Mesenchymal stem cell (in vitro differentiated cells and primary cell): ENCODE data around the gene ZCWPW1.

Experiments used
- DNase-seq: peaks from one replicate; pipeline ENCODE4 v3.0.0-alpha.2; 2013
- H2AFZ ChIP-seq: one replicate; pipeline ENCODE4 v1.6.1; 2013; ENCODE audit warnings: low read depth, mild to moderate bottlenecking, control low read depth, inconsistent platforms, low read length, moderate library complexity
- H2AK5ac ChIP-seq: 2 replicates; pipeline ENCODE4 v1.6.1; 2013; ENCODE audit warnings: low read length, moderate library complexity, mild to moderate bottlenecking, inconsistent platforms; ENCODE audit not compliant: severe bottlenecking
- H2BK120ac ChIP-seq: one replicate; pipeline ENCODE4 v1.6.1; 2013; ENCODE audit warnings: low read depth, mild to moderate bottlenecking, inconsistent platforms, low read length, moderate library complexity
- H2BK12ac ChIP-seq, 2 experiments: one replicate each; pipeline ENCODE4 v1.6.1; 2013; ENCODE audit warnings: inconsistent platforms in 2 of 2, low read length in 2 of 2, mild to moderate bottlenecking in 2 of 2, moderate library complexity in 2 of 2, control low read depth in 1 of 2
- H2BK15ac ChIP-seq: one replicate; pipeline ENCODE4 v1.6.1; 2013; ENCODE audit warnings: mild to moderate bottlenecking, low read depth, inconsistent platforms; ENCODE audit not compliant: poor library complexity, severe bottlenecking
- H2BK5ac ChIP-seq: 2 replicates; pipeline ENCODE4 v1.6.1; 2013; ENCODE audit warnings: low read depth, mild to moderate bottlenecking, low read length, control low read depth, inconsistent platforms; ENCODE audit not compliant: poor library complexity, severe bottlenecking
- H3K14ac ChIP-seq, 2 experiments: one replicate each; pipeline ENCODE4 v1.6.1; 2013; ENCODE audit warnings: inconsistent platforms in 2 of 2, low read length in 2 of 2, control low read depth in 1 of 2, mild to moderate bottlenecking in 1 of 2, moderate library complexity in 1 of 2
- H3K18ac ChIP-seq, 2 experiments: one replicate each; pipeline ENCODE4 v1.6.1; 2013; ENCODE audit warnings: inconsistent platforms in 2 of 2, low read length in 2 of 2, control low read depth in 1 of 2, low read depth in 1 of 2, mild to moderate bottlenecking in 1 of 2
- H3K23ac ChIP-seq, 2 experiments: one replicate each; pipeline ENCODE4 v1.6.1; 2013; ENCODE audit warnings: inconsistent platforms in 2 of 2, low read length in 2 of 2, mild to moderate bottlenecking in 2 of 2, moderate library complexity in 2 of 2, control low read depth in 1 of 2
- H3K27ac ChIP-seq: 2 replicates; pipeline ENCODE4 v1.5.1; 2013; ENCODE audit warnings: mild to moderate bottlenecking, moderate library complexity, low read length, control low read depth, inconsistent platforms; ENCODE audit not compliant: poor library complexity, severe bottlenecking
- H3K27me3 ChIP-seq, 2 experiments: 2 replicates each; pipeline versions ENCODE4 v1.6.1 to v1.7.0; 2013; ENCODE audit warnings: low read length in 2 of 2, mild to moderate bottlenecking in 2 of 2, moderate library complexity in 2 of 2, control low read depth in 1 of 2, inconsistent platforms in 1 of 2; ENCODE audit not compliant: control insufficient read depth in 1 of 2, insufficient read depth in 1 of 2
- H3K36me3 ChIP-seq, 2 experiments: 2 replicates each; pipeline versions ENCODE4 v1.6.1 to v1.7.0; 2013; ENCODE audit warnings: low read length in 2 of 2, control low read depth in 1 of 2, inconsistent platforms in 1 of 2, low read depth in 1 of 2, mild to moderate bottlenecking in 1 of 2; ENCODE audit not compliant: insufficient read depth in 2 of 2, control insufficient read depth in 1 of 2
- H3K4ac ChIP-seq, 2 experiments: one replicate each; pipeline ENCODE4 v1.6.1; 2013; ENCODE audit warnings: inconsistent platforms in 2 of 2, low read length in 2 of 2, mild to moderate bottlenecking in 2 of 2, moderate library complexity in 2 of 2, control low read depth in 1 of 2, low read depth in 1 of 2
- H3K4me1 ChIP-seq: 2 replicates; pipeline ENCODE4 v1.6.1; 2013; ENCODE audit warnings: low read depth, low read length, control low read depth; ENCODE audit not compliant: control insufficient read depth, insufficient read depth
- H3K4me2 ChIP-seq: 2 replicates; pipeline ENCODE4 v1.6.1; 2013; ENCODE audit warnings: low read length, mild to moderate bottlenecking, inconsistent platforms; ENCODE audit not compliant: poor library complexity, severe bottlenecking
- H3K4me3 ChIP-seq, 2 experiments: 2 replicates each; pipeline versions ENCODE4 v1.5.1 to v1.7.0; 2013; ENCODE audit warnings: low read length in 2 of 2, mild to moderate bottlenecking in 2 of 2, control low read depth in 1 of 2, low read depth in 1 of 2; ENCODE audit not compliant: insufficient read depth in 1 of 2
- H3K79me1 ChIP-seq: replicated peaks from 2 replicates; pipeline ENCODE4 v1.6.1; 2013; ENCODE audit warnings: mild to moderate bottlenecking, control low read depth, low read length, inconsistent platforms; ENCODE audit not compliant: poor library complexity, severe bottlenecking
- H3K9ac ChIP-seq: 2 replicates; pipeline ENCODE4 v1.7.0; 2013; ENCODE audit warnings: mild to moderate bottlenecking, low read length, moderate library complexity
- H3K9me3 ChIP-seq: 2 replicates; pipeline ENCODE4 v1.7.0; 2013; ENCODE audit warnings: mild to moderate bottlenecking, low read length; ENCODE audit not compliant: control insufficient read depth
- H4K8ac ChIP-seq: one replicate; pipeline ENCODE4 v1.6.1; 2013; ENCODE audit warnings: inconsistent platforms, mild to moderate bottlenecking, low read length, moderate library complexity
- H4K91ac ChIP-seq: one replicate; pipeline ENCODE4 v1.6.1; 2013; ENCODE audit warnings: mild to moderate bottlenecking, low read length, inconsistent platforms
- WGBS: methylation state at CpG from one replicate; pipeline ENCODE4 v1.1.7; 2013; ENCODE audit warnings: mixed read lengths; 5-methylcytosine and 5-hydroxymethylcytosine counted together

The ZCWPW1 gene

GRCh38 chr7:100351657-100352058, 76.8 kb downstream of the ZCWPW1 start:
- Histone ChIP-seq H2AK5ac (no peak overlapping the region), H2AFZ (no peak overlapping the region), H4K8ac (no peak overlapping the region), H3K4me3 (no peak overlapping the region), H3K4ac (no peak overlapping the region), H2BK12ac (no peak overlapping the region), H2BK120ac (no peak overlapping the region), H3K4me2 (no peak overlapping the region), H3K9ac (no peak overlapping the region), H2BK15ac (no peak overlapping the region), H3K4me1 (peaks cover 7% of the 10 kb centered on the region), H3K27ac (no peak overlapping the region), H4K91ac (no peak overlapping the region), H3K9me3 (no peaks in the 10 kb centered on the region), H3K18ac (no peak overlapping the region), H2BK5ac (no peak overlapping the region), H3K14ac (no peak overlapping the region), H3K23ac (no peak overlapping the region), H3K27me3 (no peaks in the 10 kb centered on the region), H3K79me1 (peaks cover 45% of the 10 kb centered on the region), H3K36me3 (peaks cover 72 to 86% of the 10 kb centered on the region in 2 experiments)
- WGBS, result 97% methylated on average over 4 of the region's 6 CpGs
- DNase-seq, result no peak
